ENCODE results near the gene SPTB.

Gene SPTB

GRCh38 chr14:64845878-64846277 lies 33.8 kb downstream of the SPTB start:
- Mint-ChIP-seq H3K4me3 (no peak overlapping the region), H3K27ac (no peak overlapping the region), H3K36me3 (no peaks in the 10 kb centered on the region), H3K9me3 (no peaks in the 10 kb centered on the region), H3K4me1 (peaks cover 11% of the 10 kb centered on the region)
- ATAC-seq (no peak), DNase-seq (ENCODE audit: low spot score in 2 of 2) (no peak)

GRCh38 chr14:64844969-64845536 lies 34.7 kb downstream of the SPTB start:
- no peaks in the 10 kb centered on the region for H3K9me3 Mint-ChIP-seq
- peaks cover 11% of the 10 kb centered on the region for H3K4me1 Mint-ChIP-seq
- ATAC-seq = no peak
- H3K36me3 Mint-ChIP-seq = no peaks in the 10 kb centered on the region
- H3K4me3 Mint-ChIP-seq = no peak overlapping the region
- DNase-seq (ENCODE audit: low spot score in 2 of 2) = no peak
- H3K27ac Mint-ChIP-seq = no peak overlapping the region

GRCh38 chr14:64844272-64844671 lies 35.4 kb downstream of the SPTB start:
- H3K36me3 Mint-ChIP-seq = no peaks in the 10 kb centered on the region
- no peak overlapping the region for H3K27ac Mint-ChIP-seq
- H3K4me3 Mint-ChIP-seq = no peak overlapping the region
- no peaks in the 10 kb centered on the region for H3K9me3 Mint-ChIP-seq
- no peak for DNase-seq (ENCODE audit: low spot score in 2 of 2)
- peaks cover 11% of the 10 kb centered on the region for H3K4me1 Mint-ChIP-seq
- no peak for ATAC-seq

- no peak overlapping the region for H3K4me3 Mint-ChIP-seq
- no peak for DNase-seq (ENCODE audit: low spot score in 2 of 2)
Observed at GRCh38 chr14:64843548-64843947, 36.2 kb downstream of the SPTB start.

GRCh38 chr14:64841772-64842750 lies 37.6 kb downstream of the SPTB start:
- Mint-ChIP-seq H3K4me3 (no peak overlapping the region), H3K9me3 (no peaks in the 10 kb centered on the region), H3K36me3 (no peaks in the 10 kb centered on the region), H3K27ac (no peak overlapping the region), H3K4me1 (no peaks in the 10 kb centered on the region)
- ATAC-seq (no peak), DNase-seq (ENCODE audit: low spot score in 2 of 2) (no peak)

More at GRCh38 chr14:64843548-64843947, 36.2 kb downstream of the SPTB start:
- Mint-ChIP-seq H3K36me3 (no peaks in the 10 kb centered on the region), H3K9me3 (no peaks in the 10 kb centered on the region), H3K27ac (no peak overlapping the region), H3K4me1 (peaks cover 11% of the 10 kb centered on the region)
- no peak for ATAC-seq

GRCh38 chr14:64841121-64841651 lies 38.5 kb downstream of the SPTB start:
- H3K36me3 Mint-ChIP-seq = no peaks in the 10 kb centered on the region
- H3K4me3 Mint-ChIP-seq = no peak overlapping the region
- ATAC-seq (peak; percentile 31), DNase-seq (ENCODE audit: low spot score in 2 of 2) (no peak)
- no peaks in the 10 kb centered on the region for H3K4me1 Mint-ChIP-seq
- H3K9me3 Mint-ChIP-seq = no peaks in the 10 kb centered on the region
- H3K27ac Mint-ChIP-seq = no peak overlapping the region

GRCh38 chr14:64838656-64839055 lies 41.1 kb downstream of the SPTB start:
- no peak for DNase-seq (ENCODE audit: low spot score in 2 of 2)
- H3K36me3 Mint-ChIP-seq = no peaks in the 10 kb centered on the region
- ATAC-seq = no peak
- no peaks in the 10 kb centered on the region for H3K4me1 Mint-ChIP-seq
- H3K27ac Mint-ChIP-seq = no peak overlapping the region
- H3K9me3 Mint-ChIP-seq = no peaks in the 10 kb centered on the region
- H3K4me3 Mint-ChIP-seq = no peak overlapping the region

GRCh38 chr14:64835431-64835830 lies 44.3 kb downstream of the SPTB start:
- ATAC-seq (no peak), DNase-seq (ENCODE audit: low spot score in 2 of 2) (no peak)
- Mint-ChIP-seq H3K36me3 (no peaks in the 10 kb centered on the region), H3K4me3 (no peak overlapping the region), H3K27ac (no peak overlapping the region), H3K4me1 (no peaks in the 10 kb centered on the region), H3K9me3 (no peaks in the 10 kb centered on the region)

GRCh38 chr14:64834965-64835364 lies 44.7 kb downstream of the SPTB start:
- DNase-seq (ENCODE audit: low spot score in 2 of 2) = no peak
- Mint-ChIP-seq H3K4me1 (no peaks in the 10 kb centered on the region), H3K9me3 (no peaks in the 10 kb centered on the region), H3K36me3 (no peaks in the 10 kb centered on the region), H3K4me3 (no peak overlapping the region), H3K27ac (no peak overlapping the region)
- no peak for ATAC-seq

GRCh38 chr14:64831419-64831818 lies 48.3 kb downstream of the SPTB start:
- Mint-ChIP-seq H3K27ac (no peak overlapping the region), H3K4me3 (no peak overlapping the region), H3K36me3 (no peaks in the 10 kb centered on the region), H3K4me1 (no peaks in the 10 kb centered on the region), H3K9me3 (no peaks in the 10 kb centered on the region)
- ATAC-seq (no peak), DNase-seq (ENCODE audit: low spot score in 2 of 2) (no peak)

- DNase-seq (ENCODE audit: low spot score in 2 of 2) = no peak
- no peak for ATAC-seq
- H3K36me3 Mint-ChIP-seq = no peaks in the 10 kb centered on the region
Observed at GRCh38 chr14:64830961-64831360, 48.7 kb downstream of the SPTB start.

GRCh38 chr14:64828071-64828470 lies 51.6 kb downstream of the SPTB start:
- Mint-ChIP-seq H3K9me3 (no peaks in the 10 kb centered on the region), H3K4me3 (no peak overlapping the region), H3K36me3 (no peaks in the 10 kb centered on the region), H3K27ac (no peak overlapping the region), H3K4me1 (peaks cover 10% of the 10 kb centered on the region)
- no peak for ATAC-seq
- DNase-seq (ENCODE audit: low spot score in 2 of 2) = no peak

More at GRCh38 chr14:64830961-64831360, 48.7 kb downstream of the SPTB start:
- Mint-ChIP-seq H3K9me3 (no peaks in the 10 kb centered on the region), H3K27ac (no peak overlapping the region), H3K4me1 (no peaks in the 10 kb centered on the region), H3K4me3 (no peak overlapping the region)

- ATAC-seq = no peak
- Mint-ChIP-seq H3K36me3 (no peaks in the 10 kb centered on the region), H3K27ac (no peak overlapping the region), H3K9me3 (no peaks in the 10 kb centered on the region), H3K4me3 (no peak overlapping the region), H3K4me1 (peaks cover 12% of the 10 kb centered on the region)
- DNase-seq (ENCODE audit: low spot score in 2 of 2) = no peak
Observed at GRCh38 chr14:64826845-64827244, 52.9 kb downstream of the SPTB start.

GRCh38 chr14:64826333-64826732 lies 53.4 kb downstream of the SPTB start:
- no peak for ATAC-seq
- no peaks in the 10 kb centered on the region for H3K9me3 Mint-ChIP-seq
- H3K4me3 Mint-ChIP-seq = no peak overlapping the region
- H3K36me3 Mint-ChIP-seq = no peaks in the 10 kb centered on the region
- peaks cover 12% of the 10 kb centered on the region for H3K4me1 Mint-ChIP-seq
- no peak overlapping the region for H3K27ac Mint-ChIP-seq
- no peak for DNase-seq (ENCODE audit: low spot score in 2 of 2)

- no peaks in the 10 kb centered on the region for H3K36me3 Mint-ChIP-seq
- no peak overlapping the region for H3K4me3 Mint-ChIP-seq
- ATAC-seq = no peak
- H3K4me1 Mint-ChIP-seq = peaks cover 12% of the 10 kb centered on the region
- DNase-seq (ENCODE audit: low spot score in 2 of 2) = no peak
- no peaks in the 10 kb centered on the region for H3K9me3 Mint-ChIP-seq
- H3K27ac Mint-ChIP-seq = no peak overlapping the region
Observed at GRCh38 chr14:64825509-64825908, 54.2 kb downstream of the SPTB start.

- Mint-ChIP-seq H3K4me3 (no peak overlapping the region), H3K9me3 (no peaks in the 10 kb centered on the region), H3K4me1 (peaks cover 12% of the 10 kb centered on the region), H3K27ac (no peak overlapping the region), H3K36me3 (no peaks in the 10 kb centered on the region)
- ATAC-seq (no peak), DNase-seq (ENCODE audit: low spot score in 2 of 2) (no peak)
Observed at GRCh38 chr14:64825006-64825405, 54.7 kb downstream of the SPTB start.
